ENCODE measurements around the gene TEK. TPM values are rescaled to one million over a fixed set of nuclear protein-coding genes. Genes with fewer than 3 reads are reported as not detected.

The TEK gene
- total and polyA plus RNA-seq, 2 experiments from 2014 or later, result 1.9 to 9.4 TPM

- TF ChIP-seq, protein P1, sequence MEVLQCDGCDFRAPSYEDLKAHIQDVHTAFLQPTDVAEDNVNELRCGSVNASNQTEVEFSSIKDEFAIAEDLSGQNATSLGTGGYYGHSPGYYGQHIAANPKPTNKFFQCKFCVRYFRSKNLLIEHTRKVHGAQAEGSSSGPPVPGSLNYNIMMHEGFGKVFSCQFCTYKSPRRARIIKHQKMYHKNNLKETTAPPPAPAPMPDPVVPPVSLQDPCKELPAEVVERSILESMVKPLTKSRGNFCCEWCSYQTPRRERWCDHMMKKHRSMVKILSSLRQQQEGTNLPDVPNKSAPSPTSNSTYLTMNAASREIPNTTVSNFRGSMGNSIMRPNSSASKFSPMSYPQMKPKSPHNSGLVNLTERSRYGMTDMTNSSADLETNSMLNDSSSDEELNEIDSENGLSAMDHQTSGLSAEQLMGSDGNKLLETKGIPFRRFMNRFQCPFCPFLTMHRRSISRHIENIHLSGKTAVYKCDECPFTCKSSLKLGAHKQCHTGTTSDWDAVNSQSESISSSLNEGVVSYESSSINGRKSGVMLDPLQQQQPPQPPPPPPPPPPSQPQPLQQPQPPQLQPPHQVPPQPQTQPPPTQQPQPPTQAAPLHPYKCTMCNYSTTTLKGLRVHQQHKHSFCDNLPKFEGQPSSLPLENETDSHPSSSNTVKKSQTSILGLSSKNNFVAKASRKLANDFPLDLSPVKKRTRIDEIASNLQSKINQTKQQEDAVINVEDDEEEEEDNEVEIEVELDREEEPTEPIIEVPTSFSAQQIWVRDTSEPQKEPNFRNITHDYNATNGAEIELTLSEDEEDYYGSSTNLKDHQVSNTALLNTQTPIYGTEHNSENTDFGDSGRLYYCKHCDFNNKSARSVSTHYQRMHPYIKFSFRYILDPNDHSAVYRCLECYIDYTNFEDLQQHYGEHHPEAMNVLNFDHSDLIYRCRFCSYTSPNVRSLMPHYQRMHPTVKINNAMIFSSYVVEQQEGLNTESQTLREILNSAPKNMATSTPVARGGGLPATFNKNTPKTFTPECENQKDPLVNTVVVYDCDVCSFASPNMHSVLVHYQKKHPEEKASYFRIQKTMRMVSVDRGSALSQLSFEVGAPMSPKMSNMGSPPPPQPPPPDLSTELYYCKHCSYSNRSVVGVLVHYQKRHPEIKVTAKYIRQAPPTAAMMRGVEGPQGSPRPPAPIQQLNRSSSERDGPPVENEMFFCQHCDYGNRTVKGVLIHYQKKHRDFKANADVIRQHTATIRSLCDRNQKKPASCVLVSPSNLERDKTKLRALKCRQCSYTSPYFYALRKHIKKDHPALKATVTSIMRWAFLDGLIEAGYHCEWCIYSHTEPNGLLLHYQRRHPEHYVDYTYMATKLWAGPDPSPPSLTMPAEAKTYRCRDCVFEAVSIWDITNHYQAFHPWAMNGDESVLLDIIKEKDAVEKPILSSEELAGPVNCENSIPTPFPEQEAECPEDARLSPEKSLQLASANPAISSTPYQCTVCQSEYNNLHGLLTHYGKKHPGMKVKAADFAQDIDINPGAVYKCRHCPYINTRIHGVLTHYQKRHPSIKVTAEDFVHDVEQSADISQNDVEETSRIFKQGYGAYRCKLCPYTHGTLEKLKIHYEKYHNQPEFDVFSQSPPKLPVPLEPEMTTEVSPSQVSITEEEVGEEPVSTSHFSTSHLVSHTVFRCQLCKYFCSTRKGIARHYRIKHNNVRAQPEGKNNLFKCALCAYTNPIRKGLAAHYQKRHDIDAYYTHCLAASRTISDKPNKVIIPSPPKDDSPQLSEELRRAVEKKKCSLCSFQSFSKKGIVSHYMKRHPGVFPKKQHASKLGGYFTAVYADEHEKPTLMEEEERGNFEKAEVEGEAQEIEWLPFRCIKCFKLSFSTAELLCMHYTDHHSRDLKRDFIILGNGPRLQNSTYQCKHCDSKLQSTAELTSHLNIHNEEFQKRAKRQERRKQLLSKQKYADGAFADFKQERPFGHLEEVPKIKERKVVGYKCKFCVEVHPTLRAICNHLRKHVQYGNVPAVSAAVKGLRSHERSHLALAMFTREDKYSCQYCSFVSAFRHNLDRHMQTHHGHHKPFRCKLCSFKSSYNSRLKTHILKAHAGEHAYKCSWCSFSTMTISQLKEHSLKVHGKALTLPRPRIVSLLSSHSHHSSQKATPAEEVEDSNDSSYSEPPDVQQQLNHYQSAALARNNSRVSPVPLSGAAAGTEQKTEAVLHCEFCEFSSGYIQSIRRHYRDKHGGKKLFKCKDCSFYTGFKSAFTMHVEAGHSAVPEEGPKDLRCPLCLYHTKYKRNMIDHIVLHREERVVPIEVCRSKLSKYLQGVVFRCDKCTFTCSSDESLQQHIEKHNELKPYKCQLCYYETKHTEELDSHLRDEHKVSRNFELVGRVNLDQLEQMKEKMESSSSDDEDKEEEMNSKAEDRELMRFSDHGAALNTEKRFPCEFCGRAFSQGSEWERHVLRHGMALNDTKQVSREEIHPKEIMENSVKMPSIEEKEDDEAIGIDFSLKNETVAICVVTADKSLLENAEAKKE (CRISPR knock-in tag; IDR thresholded peaks at IDR 0.05), result no peak
- TF ChIP-seq REST (IDR thresholded peaks at IDR 0.05; ENCODE audit: unreplicated experiment) (no peak), JUNB (IDR thresholded peaks at IDR 0.05; ENCODE audit: unreplicated experiment) (no peak), CREB1 (CRISPR knock-in tag; IDR thresholded peaks at IDR 0.05; ENCODE audit: low read depth) (no peak), ZNF114 (CRISPR knock-in tag; IDR thresholded peaks at IDR 0.05) (no peak), POLR2AphosphoS5 (IDR thresholded peaks at IDR 0.05; ENCODE audit: low read depth) (no peak)
- TF ChIP-seq, protein P2, sequence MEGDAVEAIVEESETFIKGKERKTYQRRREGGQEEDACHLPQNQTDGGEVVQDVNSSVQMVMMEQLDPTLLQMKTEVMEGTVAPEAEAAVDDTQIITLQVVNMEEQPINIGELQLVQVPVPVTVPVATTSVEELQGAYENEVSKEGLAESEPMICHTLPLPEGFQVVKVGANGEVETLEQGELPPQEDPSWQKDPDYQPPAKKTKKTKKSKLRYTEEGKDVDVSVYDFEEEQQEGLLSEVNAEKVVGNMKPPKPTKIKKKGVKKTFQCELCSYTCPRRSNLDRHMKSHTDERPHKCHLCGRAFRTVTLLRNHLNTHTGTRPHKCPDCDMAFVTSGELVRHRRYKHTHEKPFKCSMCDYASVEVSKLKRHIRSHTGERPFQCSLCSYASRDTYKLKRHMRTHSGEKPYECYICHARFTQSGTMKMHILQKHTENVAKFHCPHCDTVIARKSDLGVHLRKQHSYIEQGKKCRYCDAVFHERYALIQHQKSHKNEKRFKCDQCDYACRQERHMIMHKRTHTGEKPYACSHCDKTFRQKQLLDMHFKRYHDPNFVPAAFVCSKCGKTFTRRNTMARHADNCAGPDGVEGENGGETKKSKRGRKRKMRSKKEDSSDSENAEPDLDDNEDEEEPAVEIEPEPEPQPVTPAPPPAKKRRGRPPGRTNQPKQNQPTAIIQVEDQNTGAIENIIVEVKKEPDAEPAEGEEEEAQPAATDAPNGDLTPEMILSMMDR (conservative IDR thresholded peaks at IDR 0.05; ENCODE audit: low read depth in 2 of 2), result no peak
Measured at GRCh38 chr9:27196383-27196782, 87.4 kb downstream of the TEK start (continued).

All from GM23338 (cell line).